HG02885 (cell line): ENCODE results near the gene TNS1.

ENCODE experiments used
- ATAC-seq: cut with Tn5 transposase; IDR thresholded peaks from one replicate; pipeline ENCODE4 v1.9.1; 2021; ENCODE audit warnings: mild to moderate bottlenecking; ENCODE audit not compliant: unreplicated experiment, poor library complexity

Gene TNS1

DNA sequence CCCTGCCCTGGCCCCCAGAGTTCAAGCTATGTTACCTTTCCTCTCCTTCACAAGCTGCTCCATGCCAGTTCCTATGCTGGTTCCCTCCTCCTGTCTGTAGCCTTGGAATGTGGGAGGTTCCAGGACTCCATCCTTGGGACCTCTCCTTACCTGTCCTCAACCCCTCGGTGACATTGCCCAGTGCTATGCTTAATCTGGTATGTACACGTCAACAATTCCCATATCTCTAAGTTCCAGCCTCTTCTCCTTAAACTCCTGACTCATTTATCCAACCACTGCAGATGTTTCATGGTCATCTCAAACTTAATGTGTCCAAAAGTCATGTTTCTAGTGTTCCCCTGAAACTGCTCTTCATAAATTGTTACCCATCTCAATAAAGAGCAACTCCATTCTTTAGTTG, 160.8 kb downstream of the TNS1 start:
- ATAC-seq: no peak

GRCh38 chr2:217840522-217840921, 162.3 kb downstream of the TNS1 start:
- no peak for ATAC-seq

DNA sequence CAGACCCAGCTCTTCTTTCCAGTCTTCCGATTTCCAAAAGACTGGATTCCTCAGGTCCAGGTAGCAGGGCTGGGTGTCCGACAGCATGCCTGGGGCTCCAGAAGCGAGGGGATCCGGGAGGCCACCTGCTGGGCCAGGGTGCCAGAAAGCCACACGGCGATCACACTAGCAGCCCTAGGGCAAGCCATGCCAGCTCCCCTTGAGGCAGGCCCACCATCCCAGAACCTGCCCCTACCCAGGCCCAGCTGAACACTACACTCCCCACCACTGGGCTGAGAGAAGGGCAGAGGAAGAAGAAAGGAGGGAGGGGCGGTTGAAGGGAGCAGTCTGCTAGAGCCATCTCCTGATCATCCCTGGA, 163.1 kb downstream of the TNS1 start:
- no peak for ATAC-seq

DNA sequence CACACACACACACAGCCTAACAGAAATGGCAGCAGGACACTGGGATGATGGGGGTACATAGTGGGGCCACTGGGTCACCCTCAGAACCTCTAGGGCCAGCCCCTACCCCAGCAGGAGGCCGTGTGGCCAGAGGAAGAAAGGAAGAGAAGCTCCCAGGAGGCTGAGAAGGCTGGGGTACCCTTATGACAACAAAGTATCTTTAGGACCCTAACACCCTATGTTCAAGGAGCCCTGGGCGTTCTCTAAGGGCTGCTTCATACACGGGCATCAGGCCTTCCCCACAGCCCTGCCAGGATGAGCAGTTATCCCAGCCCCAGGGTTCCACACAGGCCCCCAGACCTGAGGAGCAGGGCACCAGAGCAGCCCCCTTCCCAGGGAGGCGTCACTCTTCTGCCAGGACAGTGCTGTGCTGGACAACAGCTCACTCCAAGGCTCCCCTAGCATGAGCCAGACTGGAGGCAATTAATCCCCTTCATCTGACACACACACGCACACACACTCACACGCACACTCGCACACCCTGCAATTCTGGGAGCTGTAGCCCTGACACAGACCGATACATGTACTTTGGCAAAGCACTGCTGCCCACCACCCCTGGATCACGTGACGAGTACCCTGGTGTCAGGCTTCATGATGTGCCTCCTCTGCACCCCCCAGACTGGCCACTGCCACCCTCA, 163.6 kb downstream of the TNS1 start:
- no peak for ATAC-seq

GRCh38 chr2:217838409-217838831, 164.4 kb downstream of the TNS1 start:
- no peak for ATAC-seq

- no peak for ATAC-seq
Measured at GRCh38 chr2:217837530-217837929, 165.3 kb downstream of the TNS1 start.

DNA sequence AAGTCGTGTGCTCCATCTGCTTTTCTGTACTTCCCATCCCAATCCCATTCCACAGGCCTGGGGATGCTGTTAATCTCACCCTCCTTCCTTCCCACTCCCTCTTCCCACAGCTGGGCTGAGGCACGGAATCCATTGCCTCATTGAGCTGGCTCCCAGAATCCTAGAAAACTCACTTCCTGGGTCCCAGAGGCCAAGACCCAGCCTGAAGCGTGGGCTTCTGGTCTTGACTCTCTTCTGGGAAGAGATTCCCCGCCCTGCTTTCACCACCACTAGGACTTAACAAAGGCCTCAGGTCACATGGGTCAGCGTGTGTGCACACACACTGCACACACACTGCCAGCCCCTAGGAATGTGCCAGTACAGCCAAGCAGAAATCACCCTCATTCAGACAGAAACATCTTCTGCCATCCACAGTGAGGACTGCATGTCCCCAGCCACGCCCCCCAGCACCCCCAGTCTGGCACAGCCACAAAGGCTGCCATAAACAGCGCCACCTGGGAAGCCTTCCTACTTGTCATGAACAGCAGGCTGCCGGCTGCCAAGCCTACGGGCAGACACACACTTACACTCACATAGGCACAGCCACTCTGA, 165.8 kb downstream of the TNS1 start:
- no peak for ATAC-seq

DNA sequence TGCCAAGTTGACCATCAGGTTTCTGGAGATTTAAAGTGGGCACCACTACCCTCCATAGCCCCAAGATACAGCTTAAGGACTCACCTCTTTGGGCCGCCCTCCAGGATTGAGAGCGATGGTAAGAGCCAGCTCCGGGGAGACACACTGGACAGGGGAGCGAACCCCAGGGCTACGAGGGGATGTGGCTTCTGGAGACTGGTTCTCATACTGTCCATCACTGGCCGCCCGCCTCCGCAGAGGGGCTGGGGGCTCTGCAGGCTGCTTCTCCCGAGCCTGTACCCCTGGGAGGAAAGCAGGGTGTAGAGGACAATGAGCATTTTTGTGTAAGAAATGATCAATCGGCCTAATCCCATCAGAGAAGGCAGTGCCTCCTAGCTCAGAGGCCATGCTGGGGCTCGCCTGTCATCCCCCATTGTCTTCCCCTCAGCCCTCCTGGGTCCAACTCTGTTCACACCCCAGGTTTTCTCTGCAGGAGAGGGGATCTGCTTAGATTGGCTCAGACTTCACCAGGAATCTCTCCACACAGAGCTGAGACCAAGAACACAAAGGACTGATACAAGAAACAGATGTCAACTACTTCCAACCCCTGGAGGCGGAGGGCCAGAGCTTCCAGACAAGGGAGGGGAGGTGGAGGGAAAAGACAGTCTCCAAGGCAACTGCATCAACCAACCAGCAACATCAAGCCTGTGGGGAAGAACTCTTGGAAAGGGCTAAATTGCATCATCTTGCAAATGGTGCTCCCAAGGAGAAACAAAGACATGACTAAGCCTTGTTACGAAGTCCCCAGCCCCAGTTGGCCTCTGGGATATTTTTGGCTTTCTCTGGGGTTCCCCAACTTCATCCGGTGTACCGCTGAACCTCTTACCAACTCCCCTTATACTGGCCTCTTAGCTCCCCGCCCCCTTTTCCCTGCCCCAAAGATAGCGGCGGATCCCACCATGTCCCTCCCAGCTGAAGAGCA, 166.6 kb downstream of the TNS1 start:
- ATAC-seq: no peak

GRCh38 chr2:217834744-217835513, 167.9 kb downstream of the TNS1 start:
- no peak for ATAC-seq

DNA sequence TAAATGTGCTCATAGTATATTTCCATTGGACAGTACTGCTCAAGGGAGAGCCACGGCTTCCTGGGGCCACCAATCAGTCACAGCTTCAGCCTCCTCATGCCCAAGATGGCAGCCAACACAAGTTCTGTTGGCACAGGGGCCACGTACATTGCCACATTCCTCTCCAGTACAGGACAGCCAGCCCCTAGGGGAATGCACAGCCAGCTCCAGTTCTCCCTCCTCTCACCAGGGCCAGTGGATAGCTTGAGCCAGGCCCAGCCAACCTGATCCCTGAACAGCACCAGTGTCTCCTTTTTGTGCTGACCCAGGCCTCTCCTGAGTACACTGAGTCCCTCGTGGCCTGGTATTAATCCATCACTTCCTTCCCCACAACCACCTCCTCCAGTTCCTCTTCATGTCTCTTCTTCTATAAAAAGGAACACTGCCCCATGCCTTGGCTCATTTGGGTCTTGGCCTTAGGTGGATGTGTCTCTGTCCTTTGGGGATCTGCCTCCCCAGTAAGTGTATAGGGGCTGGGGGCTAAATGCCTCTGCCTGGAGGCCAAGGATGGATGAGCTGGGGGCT, 168.7 kb downstream of the TNS1 start:
- no peak for ATAC-seq

DNA sequence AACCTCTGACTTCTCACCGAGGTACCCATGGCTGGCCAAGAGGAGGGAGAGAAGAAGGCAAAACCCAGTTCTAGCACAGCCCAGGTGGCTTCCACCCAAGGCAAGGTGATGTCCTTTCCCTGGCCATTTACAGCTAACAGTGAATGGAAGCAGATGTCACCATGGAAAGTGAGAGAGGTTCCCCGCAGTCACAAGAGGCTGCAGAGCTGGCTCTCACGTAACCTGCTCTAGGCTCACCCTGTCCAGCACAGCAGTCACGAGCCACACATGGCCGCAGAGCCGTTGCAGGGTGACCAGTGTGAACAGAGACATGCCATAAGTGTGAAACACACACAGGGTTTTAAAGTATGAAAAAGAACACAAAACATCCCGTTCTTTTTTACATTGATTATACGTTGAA, 169.4 kb downstream of the TNS1 start:
- no peak for ATAC-seq

DNA sequence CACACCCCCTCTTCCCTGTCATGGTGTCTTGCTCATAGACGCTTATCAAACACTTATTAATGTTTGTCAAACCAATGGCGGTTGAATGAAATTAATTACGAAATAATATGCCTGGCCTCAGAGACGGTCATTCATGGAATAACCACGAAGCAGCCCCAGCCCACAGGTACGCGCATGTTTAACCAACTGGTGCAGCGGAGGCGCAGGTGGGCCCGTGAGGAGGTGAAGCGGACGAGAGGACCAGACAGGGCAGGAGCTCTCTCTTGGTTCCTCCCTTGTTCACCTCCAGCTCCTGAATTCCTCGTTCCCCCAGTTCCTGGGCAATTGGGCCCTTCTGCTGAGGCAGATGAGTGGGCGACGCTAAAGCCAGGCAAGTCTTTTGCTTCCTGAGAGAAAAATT, 169.8 kb downstream of the TNS1 start:
- no peak for ATAC-seq

DNA sequence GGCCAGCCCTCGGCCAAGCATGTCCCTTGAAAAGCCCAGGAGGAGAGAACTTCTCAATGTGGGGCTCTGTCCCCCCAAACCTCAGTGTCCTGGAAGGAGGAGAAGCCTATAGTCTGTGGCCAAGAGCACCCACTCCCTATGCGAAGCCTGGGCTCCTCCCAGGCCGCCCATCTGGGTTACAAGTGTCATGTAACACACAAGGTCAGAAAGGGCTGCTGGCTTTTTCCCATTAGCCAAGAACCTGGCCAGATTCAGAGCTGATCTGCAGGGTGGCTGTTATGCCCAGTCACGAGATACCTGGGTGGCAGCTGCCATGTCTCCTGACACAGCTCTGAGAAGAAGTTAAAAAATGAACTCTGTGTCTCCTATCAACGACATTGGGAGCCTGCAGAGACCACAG, 170.7 kb downstream of the TNS1 start:
- ATAC-seq: no peak

DNA sequence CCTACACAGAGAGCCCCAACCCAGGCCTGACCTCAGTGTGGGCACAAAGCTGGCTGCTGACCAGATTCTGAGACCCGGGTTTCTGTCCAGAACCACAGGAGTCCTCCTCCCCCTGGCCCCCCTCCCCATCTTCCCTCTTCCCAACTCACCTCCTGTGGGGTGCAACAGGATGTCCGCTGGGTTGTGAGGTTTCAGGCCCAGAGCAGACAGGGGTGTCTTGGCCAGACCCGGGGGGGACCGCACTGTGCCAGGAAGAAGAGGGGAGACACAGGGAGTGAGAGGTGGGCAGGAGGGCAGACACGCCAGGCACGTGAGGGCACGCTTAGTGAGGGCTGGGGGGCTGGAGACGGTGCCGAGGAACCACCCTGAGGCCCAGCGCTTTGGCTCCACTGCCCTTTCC, 171.5 kb downstream of the TNS1 start:
- ATAC-seq: no peak

DNA sequence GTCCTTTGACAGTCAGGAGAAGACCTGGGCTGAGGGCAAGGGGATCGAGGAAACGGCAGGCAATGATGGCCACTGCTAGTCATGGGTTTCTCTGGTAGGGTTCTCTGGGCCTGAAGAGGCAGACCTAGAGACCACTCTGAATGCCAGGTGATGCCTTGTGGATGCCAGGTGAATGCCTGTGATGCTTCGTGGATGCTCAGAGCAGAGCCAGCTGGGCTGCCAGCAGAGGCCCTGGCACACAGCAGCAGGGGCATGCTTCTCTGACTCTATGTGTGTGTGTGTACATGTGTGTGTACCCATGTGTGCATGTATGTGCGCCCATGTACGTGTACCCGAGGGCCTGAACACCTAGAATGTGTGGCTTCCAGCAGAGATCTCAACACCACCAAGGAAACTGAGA, 172.0 kb downstream of the TNS1 start:
- ATAC-seq: no peak

DNA sequence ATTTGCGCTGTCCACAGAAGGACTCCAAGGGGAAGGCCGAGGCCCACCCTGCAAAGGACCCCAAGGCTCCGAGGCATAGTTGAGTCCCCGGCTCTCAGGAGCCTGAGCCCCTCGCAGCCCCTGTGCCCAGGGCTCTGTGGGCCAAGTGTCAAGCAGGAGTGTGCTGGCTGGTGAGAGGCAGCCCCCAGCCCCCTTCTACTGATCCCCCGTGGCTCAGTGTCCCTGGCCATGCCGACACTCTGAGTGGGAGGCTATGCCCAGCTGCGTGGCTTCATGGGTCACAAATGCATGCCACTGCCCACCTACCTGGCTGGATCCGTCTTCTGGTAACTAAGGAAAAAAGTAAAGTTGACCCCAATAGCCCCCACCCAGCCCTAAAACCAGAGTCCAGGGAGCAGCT, 172.7 kb downstream of the TNS1 start:
- ATAC-seq: no peak

- no peak for ATAC-seq
Measured at GRCh38 chr2:217829420-217829819, 173.4 kb downstream of the TNS1 start.

DNA sequence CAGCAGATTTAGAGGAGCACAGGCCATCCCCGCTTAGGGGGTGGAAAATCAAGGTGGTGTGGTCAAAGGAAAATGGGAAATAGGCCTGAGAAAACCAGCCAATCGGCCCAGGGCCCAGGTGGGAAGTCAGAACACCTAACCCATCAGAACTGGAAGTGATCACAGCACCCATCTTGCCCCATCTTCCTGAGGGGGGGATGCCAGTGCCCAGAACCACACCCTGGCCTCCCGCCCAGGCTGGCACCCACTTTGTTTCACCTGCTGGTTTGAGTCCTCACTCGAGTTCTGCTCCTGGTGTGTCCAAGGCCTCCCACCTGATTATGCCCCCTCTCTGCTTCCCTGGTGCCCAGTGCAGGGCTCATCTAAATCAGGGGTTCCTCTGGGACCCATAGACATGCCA, 174.5 kb downstream of the TNS1 start:
- no peak for ATAC-seq

- ATAC-seq: no peak
Measured at GRCh38 chr2:217827430-217828201, 175.2 kb downstream of the TNS1 start.

GRCh38 chr2:217826991-217827390, 175.8 kb downstream of the TNS1 start:
- no peak for ATAC-seq
